RPMI7951 (cell line): ENCODE data around the gene VWC2L. TPM values are rescaled to one million over a fixed set of nuclear protein-coding genes. Genes with fewer than 3 reads are reported as not detected.

Experiments used
- DNase-seq: peaks from one replicate; pipeline ENCODE4 v3.0.0-alpha.2; 2012; ENCODE audit warnings: low read depth
- total RNA-seq: library from RNA; depleted of rRNA; stranded (reverse); fragments of >200 nt; shearing (Covaris generic); gene quantifications from 2 replicates; pipeline ENCODE4 v1.2.3, GENCODE V29; 2014

VWC2L gene
- total RNA-seq, 1 experiment from 2014 or later: not detected

DNA sequence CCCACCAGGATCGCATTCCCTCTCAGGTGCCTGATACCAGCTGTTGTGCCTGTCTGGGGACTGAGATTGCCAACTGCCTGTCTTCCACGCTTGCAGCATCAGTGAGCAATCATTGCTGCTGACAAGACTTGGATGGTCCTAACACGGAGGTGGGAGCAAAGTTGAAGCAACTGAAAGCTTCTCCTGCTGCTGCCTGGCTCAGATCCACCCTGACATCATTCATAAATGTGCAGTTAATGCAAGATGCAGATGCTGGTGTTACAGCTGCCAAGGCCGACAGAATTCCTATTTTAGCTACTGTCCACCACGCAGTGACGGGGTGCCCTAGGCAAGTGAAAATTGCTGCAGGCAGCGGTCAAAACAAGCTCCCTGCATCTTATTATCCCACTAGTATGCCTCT lies 131.4 kb downstream of the VWC2L start:
- no peak for DNase-seq

DNA sequence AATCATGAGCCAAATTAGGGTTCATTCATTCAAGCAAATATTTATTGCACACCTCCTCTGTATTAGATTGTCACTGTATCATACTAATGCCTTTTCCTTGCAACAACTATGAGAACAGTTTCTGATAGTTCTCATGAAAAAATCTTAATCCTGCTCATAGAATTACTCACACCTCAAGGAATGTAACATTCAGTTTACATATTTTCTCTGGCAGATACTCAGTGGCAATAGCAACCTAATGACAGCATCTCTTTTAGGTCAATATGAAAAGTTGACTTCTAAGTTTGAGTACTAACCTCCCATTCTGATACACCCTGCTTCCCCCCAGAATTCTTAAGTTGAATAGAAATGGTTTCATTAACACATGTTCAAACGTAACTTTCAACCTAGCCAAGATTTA lies 132.0 kb downstream of the VWC2L start:
- no peak for DNase-seq

DNA sequence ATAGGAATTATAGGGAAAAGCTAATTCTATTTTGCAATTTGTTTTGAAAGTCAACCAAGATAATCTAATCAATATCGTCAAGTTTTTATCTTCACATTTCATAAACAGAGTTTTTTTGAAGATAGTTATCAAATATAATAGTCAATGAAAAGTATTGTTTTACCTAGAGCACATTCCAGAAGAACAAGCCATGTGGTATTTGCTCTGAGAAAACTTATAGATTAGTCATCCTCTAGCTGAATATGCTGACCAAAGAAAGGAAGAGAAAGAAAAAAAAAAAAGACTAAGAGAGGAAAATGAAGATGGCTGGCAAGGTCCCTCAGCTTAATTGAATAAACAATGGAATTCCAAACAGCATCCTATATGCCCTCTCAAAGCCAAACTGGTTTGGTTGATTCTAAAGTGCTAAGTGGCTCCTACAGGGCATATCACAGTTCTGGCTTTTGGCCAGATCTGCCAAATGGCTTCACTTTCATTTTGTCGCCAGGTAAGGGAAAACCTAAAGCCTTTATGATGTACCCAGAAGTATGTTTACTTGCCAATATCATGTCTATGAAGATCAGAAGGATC lies 132.6 kb downstream of the VWC2L start:
- peak; percentile 3 for DNase-seq

DNA sequence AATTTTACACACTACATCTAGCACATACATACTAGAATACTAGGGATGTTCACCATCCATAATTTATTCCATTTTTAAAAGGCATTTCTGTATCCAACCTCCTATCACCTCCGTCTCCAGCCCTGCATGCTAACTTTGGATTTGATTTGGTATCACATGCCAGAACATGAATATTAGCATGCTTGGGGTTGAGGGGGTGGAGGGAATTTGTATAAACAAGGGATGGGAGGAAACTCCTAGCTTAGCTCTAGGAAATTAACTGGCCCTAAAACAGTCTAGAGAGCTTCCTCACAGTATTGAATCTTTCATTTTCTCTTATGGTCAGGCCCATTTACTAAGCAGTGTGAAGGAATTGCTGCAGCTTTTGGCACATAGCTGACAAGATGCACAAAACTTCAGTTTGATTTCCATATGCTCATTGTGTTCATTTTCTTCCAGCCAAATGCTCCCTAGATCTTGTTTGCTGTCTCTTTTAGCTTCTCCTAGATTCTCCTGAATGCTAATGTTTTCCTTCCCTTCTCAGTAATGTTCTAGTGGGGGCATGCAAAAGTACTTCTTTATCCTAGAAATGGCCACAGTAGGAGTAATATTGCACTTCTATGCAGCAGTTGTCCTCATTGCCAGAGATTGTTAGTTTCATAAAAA lies 135.2 kb downstream of the VWC2L start:
- no peak for DNase-seq

DNA sequence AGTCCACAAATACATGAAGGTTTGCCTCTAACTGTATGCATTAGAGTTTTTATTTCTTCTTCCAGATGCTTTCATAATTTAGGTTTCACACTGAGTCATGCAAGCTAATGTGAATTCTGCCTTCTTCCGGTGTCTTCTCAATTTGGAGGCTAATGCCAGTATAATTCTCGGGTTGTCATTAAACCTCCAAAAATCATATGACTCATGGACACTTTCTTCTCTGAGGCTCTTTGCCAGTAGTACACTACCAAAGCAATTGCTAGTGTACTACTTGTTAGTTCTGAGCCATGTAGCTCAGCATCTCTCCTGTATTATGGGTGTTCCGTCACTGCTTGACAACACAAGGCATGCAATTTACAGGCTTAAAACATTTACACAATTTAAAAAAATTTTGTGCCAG lies 137.1 kb downstream of the VWC2L start:
- no peak for DNase-seq

DNA sequence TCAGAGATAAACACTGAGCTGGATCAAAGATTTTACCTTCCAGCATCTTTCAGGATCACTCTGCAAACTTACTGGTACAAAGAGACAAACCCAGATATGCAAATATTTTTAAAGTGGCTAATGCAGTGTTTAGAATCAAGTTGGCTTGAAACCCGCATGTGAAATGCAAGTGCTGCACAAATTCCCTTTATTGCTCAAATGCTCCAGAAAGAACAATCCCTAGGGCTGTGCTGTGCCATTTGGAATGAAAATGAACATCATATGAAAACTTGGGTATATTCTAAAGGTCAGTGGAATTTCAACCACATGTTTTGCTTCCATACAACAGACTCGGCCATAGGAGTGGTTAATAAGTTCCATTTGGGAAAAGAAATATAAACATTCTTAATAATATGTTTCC lies 139.1 kb downstream of the VWC2L start:
- no peak for DNase-seq

DNA sequence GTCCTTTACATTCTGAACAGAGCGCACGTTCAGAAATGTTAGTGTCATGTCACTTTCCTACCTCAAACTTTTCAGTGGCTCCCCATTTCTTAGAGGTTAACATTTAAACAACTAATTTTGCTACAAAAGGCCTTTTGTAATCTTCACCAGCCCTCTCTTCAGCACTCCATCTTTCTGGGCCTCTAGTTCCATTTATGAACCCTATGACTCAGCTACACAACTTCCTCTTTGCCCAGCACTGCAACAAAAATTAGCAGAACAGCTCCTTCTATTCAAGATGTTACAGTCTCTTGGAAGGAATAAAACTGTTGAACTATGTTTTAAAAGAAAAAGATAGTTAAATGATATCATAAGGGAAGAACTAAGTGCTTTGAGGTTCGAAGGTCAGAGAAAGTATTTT lies 139.9 kb downstream of the VWC2L start:
- DNase-seq: peak; percentile 22

DNA sequence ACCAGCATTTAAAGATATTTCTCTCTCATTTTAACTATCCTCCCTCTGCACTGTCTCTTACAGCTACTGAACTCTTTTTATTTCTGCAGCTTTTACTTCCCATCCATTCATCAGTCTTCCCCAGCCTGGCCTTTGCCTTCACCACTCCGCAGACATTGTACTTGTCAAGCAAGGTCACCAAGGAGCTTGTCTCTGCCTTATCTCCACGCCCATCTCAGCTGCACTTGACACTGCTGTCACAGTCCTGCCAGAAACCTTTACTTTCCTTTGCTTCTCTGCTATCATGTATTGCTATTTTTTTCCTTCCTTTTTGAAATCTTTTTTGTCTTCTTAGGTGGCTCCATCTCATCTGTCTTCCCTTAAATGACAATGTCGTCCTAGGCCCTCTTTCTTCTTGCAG lies 147.0 kb downstream of the VWC2L start:
- no peak for DNase-seq

DNA sequence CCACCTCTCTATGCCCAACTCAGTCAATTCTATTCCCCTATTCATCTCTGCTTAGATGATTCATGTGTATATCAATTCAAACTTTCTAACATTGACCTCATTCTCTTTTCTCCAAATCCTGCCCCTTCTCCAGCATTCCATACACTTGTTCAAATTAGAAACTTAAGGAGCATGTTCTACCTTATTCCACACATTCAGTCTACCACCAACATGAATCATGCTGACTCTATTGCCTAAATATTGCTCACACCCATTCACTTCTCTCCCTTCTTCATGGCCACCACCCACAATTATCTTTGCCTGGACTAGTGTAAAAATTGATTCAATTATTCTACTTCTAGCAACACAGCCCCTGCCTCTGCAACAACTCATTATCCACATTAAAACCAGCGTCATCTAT lies 147.5 kb downstream of the VWC2L start:
- DNase-seq: no peak

DNA sequence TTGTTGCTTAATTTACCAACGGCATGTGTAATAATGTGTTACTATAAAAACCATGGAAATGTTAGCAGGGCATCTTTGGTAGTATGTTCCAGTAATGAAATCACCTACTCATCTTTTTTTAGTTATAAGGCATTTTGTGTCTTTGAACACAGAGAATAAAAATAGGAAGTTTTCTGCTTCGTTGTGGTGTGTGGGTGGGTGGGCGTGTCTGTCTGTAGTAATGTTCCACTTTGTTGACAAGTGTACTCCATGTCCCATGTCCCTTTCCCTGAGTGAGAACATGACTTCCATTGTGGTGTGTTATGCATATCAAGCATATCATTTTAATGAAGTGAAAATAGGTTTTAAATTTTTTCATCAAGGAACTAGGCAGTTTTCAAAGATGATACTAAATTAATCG lies 149.3 kb downstream of the VWC2L start:
- no peak for DNase-seq

DNA sequence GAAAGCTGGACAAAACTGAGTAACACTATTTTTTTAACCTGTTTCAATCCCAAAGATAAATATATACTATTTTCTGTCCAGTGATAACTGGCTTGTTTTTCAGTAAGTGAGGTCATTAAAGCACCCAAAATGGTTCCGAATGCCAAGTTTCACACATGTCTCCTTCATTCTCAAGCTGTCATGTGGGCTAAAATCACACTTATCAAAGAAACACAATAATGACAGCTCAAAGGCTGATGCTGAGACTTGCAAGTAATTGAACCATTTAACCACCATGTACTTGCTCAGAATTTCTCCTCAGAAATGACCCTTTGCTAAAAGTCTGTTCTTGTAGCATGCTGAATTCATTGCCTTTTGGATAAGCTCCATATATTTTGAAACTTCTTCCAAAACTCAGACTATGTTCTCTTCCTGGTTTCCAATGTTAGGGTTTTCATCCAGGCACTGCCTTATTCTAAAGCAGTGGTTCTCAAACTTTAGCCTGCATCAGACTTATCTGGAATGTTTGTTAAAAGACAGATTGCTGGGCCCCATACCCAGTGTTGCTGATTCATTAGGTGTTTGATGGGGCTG lies 149.8 kb downstream of the VWC2L start:
- DNase-seq: no peak

DNA sequence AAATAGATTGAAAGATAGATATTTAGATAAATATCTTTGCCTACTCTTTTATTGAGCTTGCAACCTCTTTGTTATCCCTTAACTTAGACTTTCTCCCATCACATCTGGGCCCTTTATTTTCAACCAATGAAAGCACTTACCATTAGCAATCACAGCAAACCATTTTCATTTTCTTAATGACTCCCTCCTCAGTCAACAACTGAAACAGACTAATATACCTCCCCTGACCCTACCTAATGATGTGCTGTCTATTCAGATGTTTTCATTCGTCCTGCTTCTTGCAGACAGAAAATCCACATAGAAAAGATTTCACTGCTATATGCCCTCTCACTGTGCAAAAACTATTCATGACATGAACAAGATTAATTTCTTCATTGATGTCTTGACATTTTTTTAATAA lies 154.4 kb downstream of the VWC2L start:
- DNase-seq: no peak

DNA sequence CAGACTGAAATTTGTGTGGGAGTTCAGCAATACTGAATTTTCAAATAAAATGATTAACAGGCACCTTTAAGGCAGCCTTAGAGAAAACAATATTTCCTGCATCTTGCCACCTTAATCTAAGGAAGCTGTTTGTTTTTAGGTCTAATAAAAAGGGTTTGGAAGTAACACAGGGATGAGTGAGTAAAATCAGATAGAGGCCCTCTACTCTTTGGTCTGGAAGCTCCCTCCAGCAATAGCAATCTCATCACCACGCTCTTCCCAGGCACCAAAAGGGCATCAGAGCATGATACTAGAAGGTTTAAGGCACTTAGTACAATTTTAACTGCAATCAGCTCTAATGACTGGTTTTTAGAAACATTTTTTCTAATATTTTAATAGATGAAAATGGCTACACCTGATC lies 155.6 kb downstream of the VWC2L start:
- DNase-seq: no peak

DNA sequence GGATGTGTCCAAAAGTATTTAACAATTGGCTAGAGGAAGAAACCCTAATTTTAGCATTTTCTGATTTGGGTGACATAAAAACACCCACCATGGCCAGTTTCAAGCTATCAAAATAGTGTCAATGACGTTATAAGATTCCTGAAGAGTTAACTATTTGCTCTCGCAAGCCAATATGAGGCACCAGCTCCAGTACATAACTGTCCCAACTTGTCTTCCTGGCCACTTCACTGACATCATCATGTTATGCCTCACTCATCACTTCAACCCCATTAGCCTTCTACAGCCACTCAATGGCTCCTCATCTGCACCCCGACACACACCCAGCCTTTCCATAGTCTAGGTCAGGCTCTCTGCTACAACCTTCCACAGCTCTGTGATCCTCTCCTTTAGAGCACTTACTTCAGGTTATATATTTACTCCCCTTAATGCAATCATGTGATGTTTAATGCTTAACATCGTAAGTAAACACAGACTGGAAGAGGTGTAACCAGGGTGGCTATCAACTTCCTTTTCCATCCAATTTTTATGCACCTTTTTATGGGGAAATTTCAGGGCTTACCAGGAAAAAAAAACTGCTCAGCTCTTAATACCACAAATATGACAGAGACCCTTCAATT lies 158.7 kb downstream of the VWC2L start:
- no peak for DNase-seq

DNA sequence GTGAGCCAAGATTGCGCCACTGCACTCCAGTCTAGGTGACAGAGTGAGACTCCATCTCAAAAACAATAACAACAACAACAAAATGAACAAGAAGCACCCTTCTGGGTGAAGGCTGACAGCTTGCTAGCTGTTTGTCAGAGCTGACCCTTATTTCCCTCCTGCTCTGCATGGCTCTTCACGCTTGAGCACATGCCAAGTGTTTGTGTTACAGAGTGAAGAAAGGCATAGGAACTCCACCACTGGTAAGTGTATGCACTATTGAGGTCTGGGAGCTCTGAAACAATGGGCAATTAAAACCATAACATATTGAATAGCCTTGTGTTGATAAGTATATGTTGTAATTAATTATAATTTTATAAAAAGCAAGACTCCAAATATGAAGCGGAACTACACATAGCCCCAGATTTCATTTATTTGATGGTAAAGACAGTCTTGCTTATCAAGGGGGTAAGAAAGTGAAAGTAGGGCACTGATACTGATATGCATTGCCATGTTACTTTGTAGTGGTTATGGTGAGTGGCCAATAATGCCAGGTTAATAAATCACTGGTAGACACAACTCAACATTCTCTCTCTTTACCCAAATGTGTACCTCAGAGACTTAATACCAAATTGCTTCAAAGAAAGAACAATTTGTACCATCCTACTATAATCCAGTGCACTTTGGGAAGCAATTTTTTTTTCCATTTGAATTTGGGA lies 163.4 kb downstream of the VWC2L start:
- no peak for DNase-seq

DNA sequence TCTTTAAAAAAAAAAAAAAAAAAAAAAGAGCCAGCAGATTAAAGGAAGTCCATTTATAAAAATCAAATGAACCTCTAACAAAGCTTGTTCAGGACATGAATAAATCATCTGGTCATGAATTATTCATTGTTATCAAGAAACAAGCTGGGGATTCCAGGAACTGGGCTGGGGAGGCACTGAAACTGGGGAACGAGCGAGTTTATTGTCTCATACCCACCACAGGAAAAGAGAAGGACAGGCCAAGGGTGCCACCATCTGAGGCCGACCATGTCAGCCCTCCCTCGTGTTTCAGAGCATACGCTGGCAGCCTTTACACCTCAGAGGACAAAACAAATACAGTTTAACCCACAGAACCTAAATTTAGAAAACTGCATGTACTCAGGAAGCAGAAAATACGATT lies 164.2 kb downstream of the VWC2L start:
- DNase-seq: peak; percentile 5

DNA sequence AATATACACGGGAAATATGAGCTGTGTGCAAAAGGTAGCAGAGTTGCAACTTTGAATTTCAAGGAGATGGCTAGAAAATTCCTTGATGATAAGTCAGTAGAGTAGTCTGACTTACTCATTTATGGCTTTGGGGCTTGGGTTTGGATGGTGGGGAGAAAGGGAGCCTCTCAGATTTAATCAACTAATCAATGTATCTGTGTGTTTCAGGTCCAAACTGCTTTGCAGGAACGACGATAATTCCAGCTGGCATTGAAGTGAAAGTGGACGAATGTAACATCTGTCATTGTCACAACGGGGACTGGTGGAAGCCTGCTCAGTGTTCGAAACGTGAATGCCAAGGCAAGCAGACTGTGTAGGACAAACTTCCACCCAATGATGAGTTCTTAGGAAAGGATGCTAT lies 164.6 kb downstream of the VWC2L start:
- no peak for DNase-seq

DNA sequence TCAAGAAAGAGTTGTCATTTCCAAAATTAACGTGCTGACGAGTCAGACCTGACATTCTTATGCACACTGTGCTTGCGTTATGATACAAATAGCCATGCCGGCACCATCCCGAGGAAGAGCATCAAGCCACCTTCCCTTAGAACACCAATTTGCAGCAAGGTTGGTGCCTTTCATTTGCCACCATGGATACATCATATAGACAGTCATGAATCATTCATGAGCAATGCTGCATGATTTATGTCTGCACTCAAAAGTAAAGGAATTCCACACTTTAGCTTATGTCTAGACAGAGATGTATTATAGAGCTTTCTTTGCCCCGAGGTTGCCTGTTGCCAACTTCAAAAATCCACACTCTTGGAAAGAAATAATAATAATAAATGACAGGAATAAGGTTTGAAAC lies 166.9 kb downstream of the VWC2L start:
- no peak for DNase-seq

DNA sequence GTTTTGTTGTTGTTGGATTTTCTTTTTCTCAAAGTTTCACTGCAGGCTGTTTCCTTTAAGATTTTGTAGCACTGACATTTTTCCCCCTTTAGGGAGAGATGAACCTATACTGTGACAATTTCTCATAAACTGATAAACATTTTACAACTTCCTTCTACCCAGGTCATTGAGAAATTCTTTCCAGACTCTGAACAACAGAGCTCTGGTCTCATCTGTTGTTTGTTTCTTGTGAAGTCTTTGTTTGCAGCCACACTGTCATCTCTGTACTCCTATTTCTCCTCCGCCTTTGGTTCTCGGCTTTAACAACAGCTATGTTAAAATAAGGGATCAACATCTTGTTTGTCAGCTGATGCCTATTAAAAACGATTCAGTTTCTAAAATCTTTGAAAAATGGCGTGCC lies 167.6 kb downstream of the VWC2L start:
- no peak for DNase-seq

DNA sequence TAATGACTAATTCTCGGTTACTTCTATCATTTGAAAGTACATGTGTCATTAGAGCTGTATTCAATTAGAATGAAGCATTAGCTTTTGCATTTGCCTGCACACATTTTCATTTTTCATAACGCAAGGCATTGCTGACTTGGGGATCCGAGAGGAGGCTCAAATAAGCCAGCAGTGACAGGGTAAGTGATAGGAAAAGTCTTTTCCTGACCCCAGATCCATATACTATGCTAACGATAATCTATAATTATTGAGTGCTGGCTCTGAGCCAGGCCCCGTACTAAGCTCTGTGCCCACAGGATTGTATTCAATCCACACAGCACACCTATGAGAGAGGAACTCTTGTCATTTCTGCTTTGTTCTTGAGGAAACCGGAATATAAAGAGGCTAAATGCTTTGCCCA lies 168.2 kb downstream of the VWC2L start:
- no peak for DNase-seq

DNA sequence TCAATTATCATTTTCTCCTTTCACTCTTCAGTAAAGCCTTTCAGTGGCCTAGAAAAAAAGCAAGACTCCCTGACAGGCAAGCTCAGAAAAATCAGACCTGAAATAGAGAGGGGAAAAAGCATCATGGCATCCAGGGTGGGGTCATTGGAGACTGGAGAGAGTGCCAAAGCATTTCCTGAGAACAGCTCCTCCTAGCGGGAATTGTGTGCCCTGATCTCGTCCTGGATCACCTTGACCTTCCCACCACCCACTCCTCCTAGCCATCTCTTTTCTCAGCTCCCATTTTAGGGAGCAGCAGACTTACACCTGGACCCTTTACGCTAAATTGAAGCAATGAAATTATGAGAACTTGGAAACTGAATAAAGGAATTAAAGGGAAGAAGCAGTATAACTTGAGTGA lies 176.6 kb downstream of the VWC2L start:
- no peak for DNase-seq

DNA sequence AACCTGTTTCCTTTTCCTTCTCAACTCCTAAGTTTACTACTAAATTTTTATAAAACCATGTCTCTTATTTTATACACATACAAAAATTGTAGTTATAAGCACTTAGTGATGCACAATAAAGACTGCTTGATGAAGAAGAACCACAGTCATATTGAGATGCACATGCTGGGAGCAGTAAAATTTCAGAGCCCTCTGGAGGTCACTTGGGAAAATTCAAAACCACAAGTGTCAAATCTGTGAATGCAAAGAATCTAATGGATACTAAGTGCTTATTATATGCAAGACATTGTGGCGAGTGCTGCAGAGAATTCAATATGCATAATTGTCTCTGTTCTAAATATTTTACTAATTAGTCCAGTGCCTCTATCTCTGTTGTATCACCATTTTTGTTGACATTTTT lies 180.5 kb downstream of the VWC2L start:
- no peak for DNase-seq

DNA sequence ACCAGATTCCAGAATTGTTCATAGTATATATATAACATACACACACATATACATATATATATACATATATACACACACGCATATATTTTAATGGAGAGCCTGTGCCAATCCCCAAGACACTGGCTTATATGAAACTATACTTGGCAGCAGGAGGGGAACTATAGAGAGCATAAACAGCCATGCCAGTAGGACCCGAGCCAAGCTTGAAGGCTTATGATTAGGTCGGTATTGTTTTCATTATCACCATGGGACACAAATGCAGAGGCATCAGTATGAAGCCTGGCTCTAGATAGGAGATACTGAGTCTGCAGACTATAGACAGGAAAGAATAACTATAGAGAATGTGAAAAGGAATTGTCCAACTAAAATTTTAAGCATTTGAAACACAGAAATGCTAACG lies 181.2 kb downstream of the VWC2L start:
- DNase-seq: no peak
